Fibroblast of skin of abdomen (primary cell): ENCODE results near the gene P2RX1.
A peak's percentile ranks its signal among the peaks of the same experiment; 100 is the strongest.

Experiments used
- DNase-seq: peaks from one replicate; pipeline ENCODE4 v3.0.0-alpha.2; 2013

Gene P2RX1

GRCh38 chr17:3905017-3905520 lies 11.2 kb downstream of the P2RX1 start:
- DNase-seq = no peak

DNA sequence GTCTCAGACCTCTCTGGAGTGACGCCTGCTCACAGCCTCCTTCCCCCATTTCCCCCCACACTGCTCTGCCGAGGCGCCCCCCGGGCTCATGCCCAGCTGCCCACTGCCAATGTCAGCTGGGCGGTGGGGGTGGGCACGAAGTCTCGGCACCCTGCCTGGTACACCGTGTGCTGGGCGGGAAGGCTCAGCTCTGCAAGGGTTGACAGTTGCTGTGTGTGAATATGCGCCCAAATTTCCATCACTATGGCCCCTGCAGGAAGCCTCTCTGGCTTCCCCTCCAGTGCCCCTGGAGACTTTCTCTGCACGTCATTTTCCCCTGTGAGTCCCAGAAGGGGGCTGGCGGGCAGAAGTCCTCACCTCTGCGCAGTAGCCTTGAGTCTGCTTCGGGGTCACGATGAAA lies 11.8 kb downstream of the P2RX1 start:
- DNase-seq = no peak

DNA sequence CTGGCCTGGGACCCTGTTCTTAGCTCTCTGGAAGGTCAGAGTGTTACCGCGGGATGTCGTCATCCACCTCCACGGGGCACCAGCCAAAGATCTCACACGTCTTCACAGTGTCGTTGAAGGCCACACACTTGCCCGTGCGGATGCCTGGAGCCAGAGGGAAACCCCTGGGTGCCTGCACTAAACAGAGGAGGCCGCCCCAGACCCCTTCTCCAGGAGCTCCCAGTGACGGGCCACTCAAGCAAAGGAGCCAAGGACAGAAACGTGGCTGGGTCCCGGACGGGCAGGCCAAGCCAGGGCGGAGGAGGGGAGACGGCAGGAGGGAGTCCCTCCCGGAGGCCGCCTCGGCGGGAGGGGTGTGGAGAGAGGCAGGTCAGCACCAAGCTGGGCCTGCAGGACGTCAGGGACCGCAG lies 12.4 kb downstream of the P2RX1 start:
- no peak for DNase-seq

- DNase-seq = no peak
Measured at GRCh38 chr17:3903051-3903825, 13.0 kb downstream of the P2RX1 start.

- no peak for DNase-seq
Measured at GRCh38 chr17:3900646-3901045, 15.6 kb downstream of the P2RX1 start.

GRCh38 chr17:3897731-3898130 lies 18.5 kb downstream of the P2RX1 start:
- DNase-seq = no peak

DNA sequence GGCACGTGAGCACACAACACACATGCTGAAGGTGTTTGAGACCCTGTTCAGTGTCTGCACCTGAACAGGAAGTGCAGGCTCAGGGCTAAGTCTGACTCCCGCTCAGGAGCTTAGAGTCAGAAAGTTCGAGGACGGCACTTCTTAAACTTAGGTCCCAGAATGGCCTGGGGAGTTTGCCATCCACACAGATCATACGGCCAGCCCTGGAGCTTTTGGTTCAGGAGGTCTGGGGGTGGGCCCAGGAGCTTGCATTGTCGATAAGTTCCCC lies 19.4 kb downstream of the P2RX1 start:
- DNase-seq = no peak

DNA sequence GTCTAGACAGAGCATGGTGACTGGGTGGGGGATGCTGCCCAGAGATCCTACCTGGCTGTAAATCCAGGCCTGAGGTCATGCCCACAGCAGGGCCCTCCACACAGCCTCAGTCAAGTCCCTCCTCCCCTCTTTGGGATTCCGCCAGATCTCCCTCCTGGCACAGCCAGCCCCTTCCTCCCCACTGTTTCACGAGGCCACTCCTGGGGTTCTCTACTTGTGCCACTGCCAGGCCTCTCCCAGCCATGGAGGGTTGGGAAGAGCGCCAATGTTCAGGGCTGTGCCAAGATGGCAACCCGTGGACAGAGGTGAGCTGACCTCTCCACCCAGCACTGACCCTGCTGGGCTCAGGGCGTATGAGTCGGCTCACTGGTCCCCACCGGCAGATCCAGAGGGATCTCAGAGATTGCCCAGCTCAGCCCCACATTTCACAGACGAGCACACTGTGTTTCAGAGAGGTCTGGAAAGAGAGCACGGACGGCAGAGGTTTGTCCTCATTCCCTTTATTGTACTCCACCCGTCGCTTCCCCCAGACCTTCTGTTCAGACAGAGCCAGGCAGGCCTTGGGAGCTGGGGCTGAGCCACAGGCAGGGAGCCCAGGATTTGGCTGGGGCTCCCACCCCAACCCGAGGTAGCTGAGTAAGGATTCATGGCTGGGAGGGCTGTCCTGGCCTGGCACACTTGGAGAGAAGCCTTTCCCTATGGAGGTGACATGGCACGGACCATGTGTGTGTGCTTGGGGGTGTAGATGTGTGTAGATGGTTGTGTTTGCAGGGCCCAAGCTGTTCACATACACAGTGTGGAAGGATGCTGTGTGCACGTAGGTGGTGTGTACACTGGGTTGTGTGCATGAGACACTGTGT lies 19.9 kb downstream of the P2RX1 start:
- no peak for DNase-seq

DNA sequence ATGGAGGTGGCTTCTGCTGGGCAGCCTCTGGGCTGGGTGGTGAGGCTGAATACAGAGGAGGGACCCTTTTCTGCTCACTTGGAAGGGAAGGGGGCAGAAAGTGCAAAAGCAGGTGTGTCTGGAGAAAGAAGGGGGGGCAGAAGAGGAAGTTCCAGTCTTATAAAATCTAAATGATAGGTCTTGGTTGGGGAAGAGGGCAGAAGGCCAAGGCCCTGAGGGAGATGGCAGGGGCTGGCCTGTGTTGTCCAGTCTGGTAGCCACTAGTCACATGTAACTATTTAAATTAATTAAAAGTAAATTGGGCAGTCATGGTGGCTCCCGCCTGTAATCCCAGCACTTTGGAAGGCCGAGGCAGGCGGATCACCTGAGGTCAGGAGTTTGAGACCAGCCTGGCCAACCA lies 20.9 kb downstream of the P2RX1 start:
- no peak for DNase-seq

- no peak for DNase-seq
Measured at GRCh38 chr17:3894911-3895343, 21.3 kb downstream of the P2RX1 start.

GRCh38 chr17:3894188-3894587 lies 22.1 kb downstream of the P2RX1 start:
- DNase-seq = no peak

DNA sequence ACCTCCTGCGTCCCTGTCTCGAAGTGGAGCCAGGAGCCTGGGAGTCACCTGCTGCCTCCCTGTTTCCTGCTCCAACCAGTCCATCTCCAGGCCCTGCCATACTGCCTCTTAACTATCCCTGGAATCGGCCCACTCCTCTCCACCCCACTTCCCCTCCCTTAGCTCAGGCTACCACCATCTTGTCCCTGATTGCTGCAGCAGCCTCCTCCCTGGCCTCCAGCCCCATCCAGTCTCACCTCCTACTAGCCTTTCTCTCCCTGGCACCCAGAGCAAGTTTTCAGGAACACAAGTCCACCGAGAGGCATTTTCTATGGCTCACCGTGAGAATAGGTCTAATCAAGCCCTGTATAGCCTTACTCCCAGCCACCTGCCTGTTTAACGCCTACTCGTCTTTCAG lies 22.5 kb downstream of the P2RX1 start:
- no peak for DNase-seq

DNA sequence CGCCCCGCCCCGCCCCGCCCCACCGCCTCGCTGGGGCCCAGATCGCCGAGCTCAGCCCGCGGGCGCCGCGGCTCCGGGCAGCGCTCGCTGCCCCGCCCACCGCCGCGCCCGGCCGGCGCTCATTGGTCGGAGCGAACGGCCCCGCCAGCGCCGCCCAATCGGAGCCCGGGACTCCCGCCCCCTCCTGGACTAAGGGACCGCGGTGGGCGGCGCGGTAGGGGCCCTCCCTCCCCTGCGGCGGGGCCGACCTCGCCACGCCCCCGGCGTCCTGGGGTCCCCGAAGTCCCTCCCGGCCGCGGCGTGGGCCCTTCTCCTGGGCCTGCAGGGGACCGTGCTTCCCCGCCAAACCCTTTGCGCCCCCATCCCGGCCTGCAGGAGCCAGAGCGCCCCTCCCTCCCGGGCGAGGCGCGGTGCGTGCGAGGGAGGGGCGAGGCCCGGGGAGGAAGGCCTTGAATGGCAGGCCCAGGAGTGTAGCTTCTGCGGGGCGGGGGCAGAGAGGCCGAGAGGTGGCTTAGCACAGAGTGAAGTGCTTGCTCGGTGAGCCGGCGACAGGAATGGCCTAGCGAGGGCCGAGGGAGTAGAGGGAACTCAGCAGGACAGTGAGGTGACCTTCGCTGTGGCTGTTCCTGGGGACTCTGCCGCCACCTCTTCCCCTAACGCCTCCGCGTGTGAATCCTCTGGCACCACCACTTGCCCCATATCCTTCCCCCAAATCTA lies 23.1 kb downstream of the P2RX1 start, which contains the start of gene CAMKK1:
Gene CAMKK1, minus strand, starts transcription at position 51 of the 717 bp plus-strand sequence. CDS start 7,366 bp downstream, outside the sequence.
- peak; percentile 86 for DNase-seq

DNA sequence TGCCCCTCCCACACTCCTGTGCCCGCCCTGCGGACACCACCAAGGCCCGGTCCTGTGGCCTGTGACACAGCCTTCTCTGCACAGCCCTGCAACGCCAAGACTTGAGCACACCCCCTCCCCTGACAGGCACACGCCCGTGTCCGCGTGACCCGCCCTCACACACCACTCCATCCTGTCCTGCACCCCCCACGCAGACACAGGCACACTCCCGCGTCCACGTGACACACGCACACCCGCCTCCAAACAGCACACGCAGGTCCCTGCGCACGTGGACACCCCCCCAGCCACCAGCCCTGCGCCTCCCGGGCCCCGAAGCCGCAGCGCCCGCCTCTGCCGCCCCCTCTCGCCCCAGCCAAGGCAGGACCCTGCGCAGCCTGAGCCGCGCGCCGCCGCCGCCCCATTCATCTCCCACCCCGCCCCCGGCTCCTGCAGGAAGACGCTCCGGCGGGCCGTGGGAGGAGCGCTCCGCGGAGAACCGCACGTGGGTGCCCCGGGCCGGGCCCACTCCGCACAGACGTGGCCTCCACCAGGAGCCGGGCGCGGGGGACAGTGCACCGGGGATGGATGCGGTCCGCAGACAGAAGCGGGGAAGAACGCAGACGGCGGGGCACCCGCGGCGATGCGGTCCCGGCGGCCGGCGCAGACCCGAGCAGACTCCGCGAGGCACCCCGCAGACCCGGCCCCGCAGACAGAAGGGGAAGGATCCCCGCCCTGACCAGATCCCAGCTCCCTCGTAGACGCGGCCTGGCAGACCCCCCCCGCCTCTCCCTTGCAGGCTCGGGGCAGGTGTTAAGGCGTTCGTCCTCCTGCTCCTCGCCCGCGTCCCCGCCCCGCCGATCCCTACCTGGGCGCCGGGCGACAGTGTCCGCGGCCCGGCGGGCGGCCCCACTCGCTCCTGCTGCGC lies 23.9 kb downstream of the P2RX1 start:
- DNase-seq = peak; percentile 59

GRCh38 chr17:3891626-3892094 lies 24.6 kb downstream of the P2RX1 start:
- DNase-seq = no peak

- DNase-seq = no peak
Measured at GRCh38 chr17:3890878-3891219, 25.4 kb downstream of the P2RX1 start.

DNA sequence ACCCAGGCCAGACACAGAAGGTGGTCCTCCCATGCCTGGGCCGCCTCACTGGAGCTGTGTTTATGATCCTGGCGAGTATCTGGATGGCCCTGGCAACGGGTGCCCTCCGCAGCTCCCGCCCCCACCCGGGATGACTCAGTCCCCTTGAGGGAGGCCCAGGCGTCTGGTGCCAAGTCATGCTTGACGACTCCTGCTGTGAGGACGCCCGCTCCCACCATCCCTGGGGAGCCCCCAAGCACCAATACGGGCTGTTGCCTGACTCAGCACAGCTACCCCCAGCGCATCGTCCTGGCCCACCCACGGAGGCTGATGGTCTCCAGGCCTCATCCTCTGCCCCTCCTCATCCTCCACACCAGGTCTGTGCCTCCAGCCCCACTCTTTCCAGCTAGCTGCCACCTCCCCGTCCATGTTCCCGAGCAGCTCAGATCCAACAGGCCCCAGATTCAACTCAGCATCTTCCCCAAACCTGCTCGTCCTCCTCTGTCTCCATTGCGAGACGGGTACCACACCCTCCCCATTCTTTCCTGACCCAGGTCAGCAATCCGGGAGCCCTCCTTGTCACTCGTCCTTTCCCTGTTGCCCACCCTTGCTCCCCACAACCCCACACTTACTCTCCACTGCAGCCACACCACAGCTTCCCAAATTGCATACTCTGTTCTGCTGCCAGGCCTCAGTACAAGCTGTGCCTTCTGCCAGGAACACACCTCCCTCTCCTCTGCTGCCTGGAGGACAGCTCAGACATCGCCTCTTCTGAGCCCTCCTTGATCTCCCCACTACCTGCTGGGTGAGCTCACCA lies 26.0 kb downstream of the P2RX1 start:
- DNase-seq = peak; percentile 90

- DNase-seq = no peak
Measured at GRCh38 chr17:3889325-3890012, 26.8 kb downstream of the P2RX1 start.

DNA sequence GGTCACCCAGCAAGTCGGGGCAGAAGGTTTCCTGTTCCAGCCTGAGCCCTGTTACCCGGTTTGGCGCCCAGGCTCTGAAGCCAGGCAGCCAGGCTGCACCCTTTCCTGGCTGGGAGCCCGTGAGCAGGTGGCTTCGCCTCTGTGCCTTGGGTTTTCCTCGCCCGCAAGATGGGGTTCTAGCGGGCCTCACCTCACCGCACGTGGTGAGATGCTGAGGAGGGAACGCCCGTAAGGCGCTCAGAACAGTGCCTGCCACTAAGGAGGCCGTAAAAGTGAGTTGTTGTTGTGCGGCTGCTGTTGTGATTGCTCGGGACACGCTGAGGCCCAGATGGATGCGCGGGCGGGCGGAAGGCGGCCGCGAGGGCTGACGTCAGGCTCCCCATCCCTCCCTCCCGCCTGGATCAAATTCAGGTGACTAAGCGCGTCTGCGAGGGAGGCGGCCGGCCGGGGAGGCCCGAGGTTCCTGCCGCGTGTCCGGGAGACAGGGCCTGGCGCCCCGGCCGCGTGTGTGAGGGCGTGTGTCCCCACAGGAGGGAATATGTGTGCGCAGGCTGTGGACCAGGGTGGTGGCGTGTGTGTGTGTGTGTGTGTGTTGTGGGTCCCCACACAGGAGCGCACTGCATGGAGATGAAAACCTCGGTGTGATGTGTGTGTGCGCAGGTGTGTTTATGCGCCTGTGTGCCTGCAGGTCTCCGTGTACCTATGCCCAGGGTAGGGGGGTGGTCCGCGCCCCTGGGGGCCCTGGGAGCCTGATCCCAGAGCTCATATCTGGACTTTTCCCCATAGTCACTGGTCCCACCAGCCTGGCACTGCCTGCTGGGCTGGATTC lies 27.7 kb downstream of the P2RX1 start:
- peak; percentile 91 for DNase-seq

DNA sequence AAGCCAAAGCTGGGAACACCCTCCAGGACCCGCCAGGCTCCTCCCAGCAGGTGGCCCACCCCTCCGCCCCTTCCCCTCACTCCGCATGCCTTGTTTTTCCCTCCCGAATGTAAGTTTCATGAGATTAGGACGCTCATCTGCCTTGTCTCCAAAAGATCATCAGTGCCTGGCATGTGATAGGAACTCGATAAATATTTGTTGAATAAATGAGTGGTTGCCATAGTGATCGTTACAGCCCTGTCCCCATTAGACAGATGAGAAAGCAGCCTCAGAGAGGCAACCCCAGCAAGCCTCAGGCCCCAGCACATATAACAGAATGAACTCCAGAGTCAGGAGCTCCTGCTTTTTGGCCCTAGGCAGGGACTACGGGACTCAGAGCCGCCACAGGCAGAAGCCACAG lies 28.5 kb downstream of the P2RX1 start:
- no peak for DNase-seq
